Cardiac fibroblast (primary cell): ENCODE results near the gene AQP7.
"Not testable (repeated sequence)": the region's sequence is repeated elsewhere in the genome, so short reads cannot be mapped to it uniquely, and the experiment has no call there.

Experiments
- DNase-seq, 2 donors: peaks; one replicate each; pipeline versions ENCODE4 v3.0.0 to v3.0.0-alpha.2; 2010; ENCODE audit warnings: low read depth in 2 of 2
- H3K4me3 ChIP-seq, 2 donors: replicated peaks in 1 of 2; 1 replicate in 1 of 2; 2 replicates in 1 of 2; pipeline ENCODE4 v1.5.1; 2011; ENCODE audit warnings: low read depth in 2 of 2, low read length in 2 of 2, mild to moderate bottlenecking in 2 of 2, moderate library complexity in 1 of 2
- TF ChIP-seq, protein P1 (sequence below): IDR thresholded peaks from one replicate; pipeline ENCODE4 v1.5.1; 2011; ENCODE audit warnings: low read depth, mild to moderate bottlenecking, low read length, inconsistent platforms

Gene AQP7

DNA sequence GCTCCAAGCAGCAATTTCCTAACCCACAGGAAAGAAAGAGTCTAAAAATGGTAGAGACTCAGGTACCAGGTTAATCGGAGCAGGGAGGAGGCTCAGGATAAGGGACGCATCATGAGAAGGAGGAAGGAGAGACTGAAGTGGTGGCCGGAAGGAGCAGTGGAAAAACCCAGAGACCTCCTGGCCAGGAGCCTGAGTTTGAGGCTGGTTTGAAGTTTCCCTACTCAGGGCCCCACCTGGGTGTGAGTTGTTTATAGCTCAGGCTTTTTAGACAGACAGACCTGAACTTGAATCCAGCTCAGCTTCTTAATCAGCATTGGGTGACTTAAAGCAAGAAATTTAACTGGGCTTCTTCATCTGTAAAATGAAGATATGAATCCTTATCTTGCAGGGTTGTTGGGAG lies 11.9 kb upstream of the AQP7 start:
- DNase-seq, result no peak
- TF ChIP-seq, protein P1, sequence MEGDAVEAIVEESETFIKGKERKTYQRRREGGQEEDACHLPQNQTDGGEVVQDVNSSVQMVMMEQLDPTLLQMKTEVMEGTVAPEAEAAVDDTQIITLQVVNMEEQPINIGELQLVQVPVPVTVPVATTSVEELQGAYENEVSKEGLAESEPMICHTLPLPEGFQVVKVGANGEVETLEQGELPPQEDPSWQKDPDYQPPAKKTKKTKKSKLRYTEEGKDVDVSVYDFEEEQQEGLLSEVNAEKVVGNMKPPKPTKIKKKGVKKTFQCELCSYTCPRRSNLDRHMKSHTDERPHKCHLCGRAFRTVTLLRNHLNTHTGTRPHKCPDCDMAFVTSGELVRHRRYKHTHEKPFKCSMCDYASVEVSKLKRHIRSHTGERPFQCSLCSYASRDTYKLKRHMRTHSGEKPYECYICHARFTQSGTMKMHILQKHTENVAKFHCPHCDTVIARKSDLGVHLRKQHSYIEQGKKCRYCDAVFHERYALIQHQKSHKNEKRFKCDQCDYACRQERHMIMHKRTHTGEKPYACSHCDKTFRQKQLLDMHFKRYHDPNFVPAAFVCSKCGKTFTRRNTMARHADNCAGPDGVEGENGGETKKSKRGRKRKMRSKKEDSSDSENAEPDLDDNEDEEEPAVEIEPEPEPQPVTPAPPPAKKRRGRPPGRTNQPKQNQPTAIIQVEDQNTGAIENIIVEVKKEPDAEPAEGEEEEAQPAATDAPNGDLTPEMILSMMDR, result no peak
- no peak overlapping the region for H3K4me3 ChIP-seq

DNA sequence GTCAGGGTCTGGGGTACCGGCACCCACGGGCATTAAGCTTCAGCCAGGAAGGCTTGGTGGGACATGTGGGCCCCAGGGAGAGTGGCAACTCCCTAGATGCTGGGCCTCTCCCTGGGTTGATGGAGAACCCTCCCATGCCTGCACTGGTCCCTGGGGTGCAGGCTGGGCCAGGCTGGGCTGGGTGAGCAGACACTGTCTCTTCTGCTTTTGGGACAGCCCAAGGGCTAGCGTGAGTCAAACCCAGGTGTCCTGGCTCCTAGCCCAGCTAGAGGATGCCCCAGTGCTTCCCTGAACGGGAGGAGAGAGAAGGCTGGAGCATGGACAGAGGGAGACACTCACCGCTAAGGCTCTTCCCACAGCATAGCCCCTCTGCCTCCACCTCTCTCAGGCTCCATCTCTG lies 5.7 kb upstream of the AQP7 start:
- peak in 1 of 2 donors; percentile 22 for DNase-seq
- no peak overlapping the region for H3K4me3 ChIP-seq
- TF ChIP-seq, protein P1, result no peak

DNA sequence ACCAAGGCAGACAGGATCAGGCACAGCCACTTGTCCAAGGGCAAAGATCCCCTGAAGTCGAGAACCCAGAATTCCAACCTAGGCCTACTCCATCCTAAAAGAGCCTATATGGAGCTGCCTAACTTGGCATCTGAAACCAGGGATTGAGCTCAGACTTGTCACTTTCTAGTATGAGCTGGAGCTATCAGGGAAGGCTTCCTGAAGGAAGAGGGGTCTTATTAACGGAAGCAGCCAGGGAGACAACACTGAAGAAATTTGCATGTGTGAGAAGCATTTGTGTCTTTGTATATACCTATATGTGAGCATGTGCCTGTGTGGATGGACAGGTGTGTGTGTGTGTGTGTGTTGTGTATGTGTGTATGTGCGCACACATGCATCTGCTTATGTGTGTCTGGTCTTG lies 4.7 kb upstream of the AQP7 start:
- no peak overlapping the region for H3K4me3 ChIP-seq
- TF ChIP-seq, protein P1, result no peak
- no peak for DNase-seq

DNA sequence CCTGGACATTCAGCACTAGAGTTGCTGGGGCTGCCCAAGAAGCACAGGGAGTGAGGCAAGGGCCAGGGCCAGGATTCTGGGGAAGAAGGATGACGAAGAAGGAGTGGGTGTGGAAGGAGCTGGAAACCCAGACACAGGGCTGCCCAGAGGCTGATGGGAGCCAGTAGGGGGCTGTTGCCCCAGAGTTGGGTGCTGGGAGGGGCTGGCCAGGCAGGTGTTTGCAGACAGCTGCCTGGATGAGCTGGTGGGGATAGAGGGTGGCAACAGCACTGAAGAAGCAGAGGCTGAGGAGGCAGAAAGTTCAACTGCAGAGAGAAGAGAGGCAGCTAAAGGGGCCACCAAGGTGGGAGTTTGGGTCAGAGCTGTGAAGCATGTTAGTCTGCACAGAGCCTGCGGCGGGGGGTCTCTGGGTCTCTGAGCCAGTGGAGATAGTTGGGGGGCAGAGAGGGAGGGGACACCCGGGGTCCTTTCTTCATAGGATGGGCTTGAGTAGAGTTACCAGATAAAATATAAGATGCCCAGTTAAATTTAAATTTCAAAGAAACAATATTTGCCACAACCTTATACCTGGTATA lies 2.5 kb upstream of the AQP7 start:
- TF ChIP-seq, protein P1, result no peak
- DNase-seq, result peak in 1 of 2 donors; percentile 35

DNA sequence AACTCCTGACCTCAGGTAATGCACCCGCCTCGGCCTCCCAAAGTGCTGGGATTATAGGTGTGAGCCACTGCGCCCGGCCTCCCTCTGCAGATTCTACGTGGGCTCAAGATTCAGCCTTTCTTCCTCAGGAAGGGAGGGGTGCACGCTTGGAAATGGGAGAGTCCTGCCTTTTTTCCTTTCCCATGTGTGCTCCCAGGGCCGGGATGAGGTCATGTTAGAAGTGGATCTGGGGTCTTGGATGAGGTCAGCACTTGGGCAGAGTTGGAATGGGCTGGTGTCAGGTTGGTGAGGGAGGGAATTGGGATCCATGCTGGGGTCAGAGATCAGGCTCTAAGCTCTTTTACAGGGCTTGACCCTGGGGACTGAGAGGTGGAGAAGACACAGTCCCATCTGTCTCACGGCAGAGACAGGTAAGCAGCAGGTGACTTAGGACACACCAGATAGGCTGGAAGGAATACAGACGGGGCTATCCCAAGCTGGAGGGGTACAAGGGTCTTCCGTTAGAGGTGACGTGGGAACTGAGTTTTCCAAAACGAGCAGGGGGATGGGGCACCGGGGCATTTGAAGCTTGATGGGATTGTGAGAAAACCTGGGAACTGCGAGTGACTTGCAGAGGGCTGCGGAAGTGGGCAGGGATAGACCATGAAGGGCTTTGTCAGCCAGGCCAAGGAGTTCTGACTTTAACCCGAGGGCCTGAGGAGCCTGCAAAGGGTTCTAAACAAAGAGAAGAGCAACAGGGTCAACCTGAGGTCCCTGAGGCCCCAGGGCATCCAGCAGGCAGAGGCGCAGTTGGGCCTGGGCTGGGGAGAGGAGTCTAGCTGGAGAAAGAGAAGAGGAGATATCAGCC lies 1.8 kb upstream of the AQP7 start:
- DNase-seq, result no peak
- H3K4me3 ChIP-seq, result no peak overlapping the region
- TF ChIP-seq, protein P1, result no peak

More for the DNA sequence above, 2.5 kb upstream of the AQP7 start:
- H3K4me3 ChIP-seq, result no peak overlapping the region

DNA sequence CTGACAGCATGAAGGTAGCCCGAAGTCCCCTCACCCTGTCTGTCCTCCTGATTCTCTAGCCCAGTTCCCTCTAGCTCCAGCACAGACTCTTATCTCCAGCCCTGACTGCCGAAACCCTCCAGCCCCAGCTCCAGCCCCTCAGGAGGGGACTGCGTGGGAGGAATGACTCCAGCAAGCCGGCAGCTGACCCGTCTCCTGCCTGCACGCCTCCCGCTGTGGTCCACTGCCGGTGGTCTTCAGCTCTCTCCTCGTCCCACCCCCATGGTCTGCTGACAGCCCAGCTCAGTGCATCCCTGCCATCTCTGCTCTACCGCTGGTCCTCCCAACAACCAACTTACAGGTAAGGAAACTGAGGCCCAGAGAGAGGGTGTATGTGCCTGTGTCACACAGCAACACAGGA lies 559 bp downstream of the AQP7 start:
- not testable (repeated sequence) for DNase-seq, H3K4me3 ChIP-seq

DNA sequence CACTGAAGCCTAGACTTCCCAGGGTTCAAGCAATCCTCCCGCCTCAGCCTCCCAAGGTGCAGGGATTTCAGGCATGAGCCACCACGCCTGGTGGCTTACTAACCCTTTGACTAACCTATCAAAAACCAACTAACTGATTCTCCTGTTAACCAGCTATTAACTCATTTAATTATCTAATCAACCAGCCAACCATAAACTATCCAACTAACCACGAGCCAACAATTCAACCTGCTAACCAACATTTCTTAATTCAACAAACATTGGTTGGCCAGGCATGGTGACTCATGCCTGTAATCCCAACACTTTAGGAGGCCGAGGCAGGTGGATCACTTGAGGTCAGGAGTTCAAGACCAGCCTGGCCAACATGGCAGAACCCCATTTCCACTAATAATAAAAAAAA lies 3.3 kb downstream of the AQP7 start:
- not testable (repeated sequence) for DNase-seq, H3K4me3 ChIP-seq

DNA sequence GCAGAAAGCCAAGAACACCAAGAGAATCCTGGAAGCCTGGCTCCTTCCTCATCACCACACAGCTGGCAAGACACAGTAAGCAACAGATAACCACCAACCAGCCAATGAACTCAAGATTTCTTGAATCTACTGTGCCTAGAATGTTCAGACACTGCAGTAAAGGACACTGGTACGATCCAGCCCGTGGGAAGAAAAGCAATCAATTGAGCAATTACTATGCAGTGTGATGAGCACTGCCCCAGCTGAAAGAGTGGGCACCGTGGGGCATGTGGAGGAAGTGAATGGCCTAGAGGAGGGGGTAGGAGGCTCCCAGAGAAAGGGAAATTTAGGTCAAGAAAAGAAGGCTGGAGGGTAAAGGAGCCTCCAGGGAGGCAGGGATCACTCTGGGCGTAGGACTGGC lies 4.6 kb downstream of the AQP7 start:
- DNase-seq, H3K4me3 ChIP-seq: not testable (repeated sequence)

DNA sequence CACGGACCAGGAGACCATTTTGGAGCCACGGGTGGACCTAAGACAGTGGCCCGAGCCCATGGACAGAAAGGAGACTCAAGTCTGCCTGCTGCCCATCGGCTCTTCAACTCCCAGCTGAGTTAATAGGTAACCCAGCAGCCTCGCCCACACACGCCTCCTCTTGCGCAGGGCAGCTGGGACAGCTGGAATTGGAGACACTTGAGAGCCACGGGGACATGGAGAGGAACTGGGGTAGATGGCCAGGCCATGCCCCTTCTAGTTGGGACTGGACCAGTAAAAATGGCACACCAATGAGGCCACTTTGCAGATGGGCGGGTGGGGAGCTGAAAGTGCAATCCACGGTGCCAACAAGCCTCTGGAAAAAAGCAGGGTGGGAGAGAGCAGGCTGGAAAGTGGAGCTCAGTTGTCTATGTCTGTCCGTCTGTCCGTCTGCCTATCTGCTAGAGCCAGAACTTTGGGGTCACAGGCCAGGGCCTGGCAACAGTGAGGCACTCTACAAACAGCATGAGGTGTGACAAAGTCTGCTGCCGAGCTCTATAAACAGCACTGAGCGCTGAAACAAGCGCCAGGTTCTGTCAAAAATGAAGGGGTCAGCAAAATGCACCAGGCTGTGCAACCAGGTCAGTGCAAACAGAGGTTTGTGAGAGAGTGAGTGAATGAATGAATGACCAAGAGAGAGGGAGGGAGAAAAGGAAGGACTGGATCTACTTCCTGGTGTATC lies 7.0 kb downstream of the AQP7 start:
- not testable (repeated sequence) for DNase-seq, H3K4me3 ChIP-seq

DNA sequence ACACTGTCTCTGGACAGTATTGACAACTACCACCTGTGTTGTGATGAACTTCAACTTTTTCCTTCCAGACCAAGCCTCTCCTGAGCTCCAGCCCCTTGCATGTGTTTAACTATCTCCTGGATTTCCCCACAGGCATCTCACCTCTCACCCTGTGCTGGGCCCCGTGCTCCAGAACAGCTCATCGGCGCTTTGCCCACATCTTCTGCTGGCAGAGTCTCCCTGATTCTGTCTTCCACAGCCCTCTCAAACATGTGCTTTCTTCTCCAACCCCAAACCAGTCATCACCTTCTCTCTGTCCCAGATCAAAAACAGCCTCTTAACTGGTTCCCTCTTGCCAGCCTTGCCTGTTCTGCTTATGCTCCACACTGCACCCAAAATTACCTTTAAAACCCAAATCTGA lies 8.4 kb downstream of the AQP7 start:
- H3K4me3 ChIP-seq, result not testable (repeated sequence)
- DNase-seq, result peak in 1 of 2 donors; percentile 45
